ENCODE measurements around the gene ZFAND3. TPM values are rescaled to one million over a fixed set of nuclear protein-coding genes. Genes with fewer than 3 reads are reported as not detected.

The ZFAND3 gene
- total and polyA plus RNA-seq, 3 donors from 2014 or later, result 104 to 329 (median 109) TPM

GRCh38 chr6:37965964-37966676 is 146.6 kb downstream of the ZFAND3 start:
- 95 to 98% methylated on average over 3 of the region's 3 CpGs for WGBS, 2 donors
- Histone ChIP-seq H3K4me1 (no peaks in the 10 kb centered on the region), H3K36me3 (ENCODE audit: low read depth, missing control alignments) (no peaks in the 10 kb centered on the region), H3K9me3 (no peaks in the 10 kb centered on the region), H3K27me3 (no peaks in the 10 kb centered on the region), H3K27ac (no peak overlapping the region), H3K4me3 (no peak overlapping the region)
- DNase-seq, result no peak
- TF ChIP-seq POLR2A (IDR thresholded peaks at IDR 0.05) (no peak), CTCF (IDR thresholded peaks at IDR 0.05) (no peak)
- intact Hi-C loops (cut with DNase I; ENCODE audit: low total_unique reads), result no loop called here

- Histone ChIP-seq H3K4me1 (no peaks in the 10 kb centered on the region), H3K4me3 (no peak overlapping the region), H3K27me3 (no peaks in the 10 kb centered on the region), H3K27ac (no peak overlapping the region), H3K9me3 (no peaks in the 10 kb centered on the region), H3K36me3 (ENCODE audit: low read depth, missing control alignments) (no peaks in the 10 kb centered on the region)
- DNase-seq, result no peak
- WGBS, 2 donors, result 33 to 55% methylated on average over 1 of the region's 1 CpG
- intact Hi-C loops (cut with DNase I; ENCODE audit: low total_unique reads), result no loop called here
- TF ChIP-seq POLR2A (IDR thresholded peaks at IDR 0.05), result no peak
- TF ChIP-seq CTCF (IDR thresholded peaks at IDR 0.05), result no peak
These were observed 147.3 kb downstream of the ZFAND3 start for GRCh38 chr6:37966801-37967200.

GRCh38 chr6:37967651-37968050 is 148.1 kb downstream of the ZFAND3 start:
- Histone ChIP-seq H3K27ac (no peak overlapping the region), H3K4me1 (no peaks in the 10 kb centered on the region), H3K27me3 (no peaks in the 10 kb centered on the region), H3K36me3 (ENCODE audit: low read depth, missing control alignments) (no peaks in the 10 kb centered on the region), H3K9me3 (no peaks in the 10 kb centered on the region), H3K4me3 (no peak overlapping the region)
- 92 to 93% methylated on average over 1 of the region's 1 CpG for WGBS, 2 donors
- intact Hi-C loops (cut with DNase I; ENCODE audit: low total_unique reads), result no loop called here
- DNase-seq, result no peak
- TF ChIP-seq CTCF (IDR thresholded peaks at IDR 0.05) (no peak), POLR2A (IDR thresholded peaks at IDR 0.05) (no peak)

- Histone ChIP-seq H3K4me1 (no peaks in the 10 kb centered on the region), H3K36me3 (ENCODE audit: low read depth, missing control alignments) (no peaks in the 10 kb centered on the region), H3K9me3 (no peaks in the 10 kb centered on the region), H3K4me3 (no peak overlapping the region), H3K27ac (no peak overlapping the region), H3K27me3 (no peaks in the 10 kb centered on the region)
- intact Hi-C loops (cut with DNase I; ENCODE audit: low total_unique reads), result no loop called here
- no peak for DNase-seq
- 53 to 58% methylated on average over 2 of the region's 2 CpGs for WGBS, 2 donors
- TF ChIP-seq POLR2A (IDR thresholded peaks at IDR 0.05), result no peak
- no peak for TF ChIP-seq CTCF (IDR thresholded peaks at IDR 0.05)
These were observed 151.7 kb downstream of the ZFAND3 start for GRCh38 chr6:37971266-37971665.

All from testis (tissue), 3 donors.